ENCODE data around the gene DEDD. TPM values are rescaled to one million over a fixed set of nuclear protein-coding genes. Genes with fewer than 3 reads are reported as not detected.

Gene DEDD
- total and polyA plus RNA-seq, 10 of the 15 experiments (the other 5 are each of a cell fraction or from before 2014, with no cell fraction given), result 13.6 to 33.9 (median 30.3) TPM

- no peak for TF ChIP-seq SPI1 (IDR thresholded peaks at IDR 0.05; ENCODE audit: borderline replicate concordance, insufficient read depth, low read depth, low read length)
- TF ChIP-seq POLR2A (IDR thresholded peaks at IDR 0.05; ENCODE audit: low read depth, low read length), result peak; percentile 99
- TF ChIP-seq RFX5 (IDR thresholded peaks at IDR 0.05; ENCODE audit: low read depth, low read length), result peak; percentile 31; the same call in 1 of the 2 replicates
- TF ChIP-seq JUNB (IDR thresholded peaks at IDR 0.05), result no peak
- TF ChIP-seq RAD51 (IDR thresholded peaks at IDR 0.05), result no peak
- TF ChIP-seq SMAD5 (IDR thresholded peaks at IDR 0.05; ENCODE audit: low read depth), result 0 out of 2 replicates have a peak, but pooled peaks have one; percentile 59
- peak; percentile 92 for TF ChIP-seq POLR2AphosphoS5 (IDR thresholded peaks at IDR 0.05; ENCODE audit: low read length)
- TF ChIP-seq MTA3 (IDR thresholded peaks at IDR 0.05; ENCODE audit: borderline replicate concordance, low read length), result no peak
- TF ChIP-seq HDAC6 (IDR thresholded peaks at IDR 0.05; ENCODE audit: unreplicated experiment), result no peak
- TF ChIP-seq KDM1A (IDR thresholded peaks at IDR 0.05; ENCODE audit: borderline replicate concordance), result no peak
- no peak; the same call in 2 of the 3 replicates for TF ChIP-seq POU2F2 (IDR thresholded peaks at IDR 0.05; ENCODE audit: borderline replicate concordance, low read depth, low read length)
- no peak; the same call in 1 of the 2 replicates for TF ChIP-seq ZNF687 (IDR thresholded peaks at IDR 0.05)
- TF ChIP-seq HCFC1 (IDR thresholded peaks at IDR 0.05; ENCODE audit: low read length), result peak; percentile 44; the same call in 1 of the 2 replicates
- no peak for TF ChIP-seq USF1 (IDR thresholded peaks at IDR 0.05; ENCODE audit: borderline replicate concordance, extremely low read length, insufficient read depth, low read depth, low read length)
- no peak for TF ChIP-seq ZNF274 (IDR thresholded peaks at IDR 0.05; ENCODE audit: insufficient read depth, insufficient read length)
- no peak for TF ChIP-seq PBX3 (IDR thresholded peaks at IDR 0.05; ENCODE audit: insufficient replicate concordance, low read depth, low read length)
- TF ChIP-seq TAF1 (IDR thresholded peaks at IDR 0.05; ENCODE audit: borderline replicate concordance, low read depth, low read length), result peak; percentile 94
- TF ChIP-seq EGR1 (IDR thresholded peaks at IDR 0.05; ENCODE audit: borderline replicate concordance in 1 of 2, low read depth in 2 of 2, low read length in 2 of 2), result peak in 1 of 2 experiments; percentile 92; a peak in 2 of 3 replicates
- TF ChIP-seq EP300 (IDR thresholded peaks at IDR 0.05; ENCODE audit: borderline replicate concordance in 1 of 2, control insufficient read depth in 1 of 2, low read depth in 2 of 2, low read length in 2 of 2), result no peak
- TF ChIP-seq CBX3 (IDR thresholded peaks at IDR 0.05; ENCODE audit: borderline replicate concordance, low read depth), result no peak
- TF ChIP-seq ZSCAN29 (IDR thresholded peaks at IDR 0.05), result no peak
- TF ChIP-seq SIN3A (IDR thresholded peaks at IDR 0.05; ENCODE audit: low read depth, low read length), result peak; percentile 75; the same call in 1 of the 2 replicates
- no peak for TF ChIP-seq SMAD1 (IDR thresholded peaks at IDR 0.05; ENCODE audit: low read depth, partially characterized antibody)
- TF ChIP-seq SUZ12 (IDR thresholded peaks at IDR 0.05; ENCODE audit: unreplicated experiment), result no peak
Observed at GRCh38 chr1:161117759-161118581, 14.5 kb downstream of the DEDD start, which contains the start of the genes NIT1 and PFDN2 (continued).

All from GM12878 (cell line).